K562 (cell line): ENCODE results near the gene SLX4IP. TPM values are rescaled to one million over a fixed set of nuclear protein-coding genes. Genes with fewer than 3 reads are reported as not detected.

Experiments used
- ATAC-seq: fragments of 200-7000 bp; cut with Tn5 transposase; 3 replicates; pipeline ENCODE4 v1.9.1; 2020; ENCODE audit warnings: moderate library complexity
- BruUV-seq: library from RNA; stranded (reverse); fragments of 400-500 nt; replicated peaks from 2 replicates; lab custom pipeline; 2021; lab: Mats Ljungman, UMichigan
- CTCF ChIA-PET: fragments of 300-600 bp; formaldehyde crosslinking; extraction: SDS; loops from one replicate; lab custom pipeline; 2021; ENCODE audit warnings: low intra/inter-chr PET ratio; lab: Yijun Ruan, JAX
- POLR2A ChIA-PET: fragments of 300-600, 350-650 bp; sonication (Branson Sonifier 250); formaldehyde crosslinking; extraction: SDS; loops from one replicate; lab custom pipeline; 2021; ENCODE audit warnings: antibody characterized with exemption, inconsistent platforms; lab: Yijun Ruan, JAX
- DNase-seq, 4 experiments: peaks; one replicate each; pipeline versions ENCODE4 v3.0.0 to v3.0.0-alpha.2; 2011 to 2018; ENCODE audit warnings: low spot score in 3 of 4, mixed read lengths in 3 of 4; ENCODE audit errors: extremely low read depth in 1 of 4
- FAIRE-seq: peaks from 2 replicates; lab custom pipeline; 2011; peaks lifted over from hg19 to GRCh38; lab: Jason Lieb, UNC
- H2AFZ ChIP-seq: 2 replicates; pipeline ENCODE4 v1.6.0; 2011; ENCODE audit warnings: low read depth, low read length, control low read depth, inconsistent platforms
- H3K27ac ChIP-seq: fragments of 200-600 bp; 3 replicates; pipeline ENCODE4 v1.8.0; 2011; ENCODE audit warnings: low read depth, mild to moderate bottlenecking, control low read depth, inconsistent platforms, low read length, moderate library complexity, mixed read lengths; ENCODE audit errors: extremely low read depth
- H3K27me3 ChIP-seq, 2 experiments: fragments of 300-600 bp in 1 of 2; 2 replicates in 1 of 2; 3 replicates in 1 of 2; pipeline versions ENCODE4 v1.6.0 to v1.8.0; 2011; ENCODE audit warnings: inconsistent platforms in 2 of 2, low read length in 2 of 2, mild to moderate bottlenecking in 1 of 2, mixed read lengths in 1 of 2, moderate library complexity in 1 of 2; ENCODE audit not compliant: control insufficient read depth in 2 of 2, insufficient read depth in 2 of 2
- H3K36me3 ChIP-seq: fragments of 300-600 bp; 3 replicates; pipeline ENCODE4 v1.8.0; 2011; ENCODE audit warnings: mild to moderate bottlenecking, low read length, inconsistent platforms; ENCODE audit not compliant: control insufficient read depth, insufficient read depth
- H3K4me1 ChIP-seq, 2 experiments: fragments of 200-600 bp in 1 of 2; replicated peaks in 1 of 2; 2 replicates in 1 of 2; 3 replicates in 1 of 2; pipeline versions ENCODE4 v1.5.1 to v1.8.0; 2011; ENCODE audit warnings: inconsistent platforms in 2 of 2, low read length in 2 of 2, mild to moderate bottlenecking in 1 of 2, mixed read lengths in 1 of 2, moderate library complexity in 1 of 2; ENCODE audit not compliant: control insufficient read depth in 2 of 2, insufficient read depth in 2 of 2
- H3K4me2 ChIP-seq: 2 replicates; pipeline ENCODE4 v1.6.1; 2011; ENCODE audit warnings: low read length, control low read depth, inconsistent platforms, mixed read lengths; ENCODE audit not compliant: insufficient read depth
- H3K4me3 ChIP-seq: fragments of 200-600 bp; sonication (generic), shearing (Covaris generic); 2 replicates; pipeline ENCODE4 v1.5.1; 2016; ENCODE audit warnings: control low read depth, inconsistent platforms
- H3K79me2 ChIP-seq: fragments of 200-600 bp; 3 replicates; pipeline ENCODE4 v1.8.0; 2011; ENCODE audit warnings: low read length, inconsistent platforms; ENCODE audit not compliant: control insufficient read depth, insufficient read depth
- H3K9ac ChIP-seq, 2 experiments: 2 replicates each; pipeline versions ENCODE4 v1.6.0 to v1.6.1; 2011; ENCODE audit warnings: low read depth in 2 of 2, low read length in 2 of 2, control low read depth in 1 of 2, inconsistent platforms in 1 of 2, mild to moderate bottlenecking in 1 of 2, mixed read lengths in 1 of 2; ENCODE audit not compliant: insufficient read depth in 1 of 2
- H3K9me1 ChIP-seq: one replicate; pipeline ENCODE4 v1.6.0; 2011; ENCODE audit warnings: inconsistent platforms, mild to moderate bottlenecking, low read length, moderate library complexity; ENCODE audit not compliant: control insufficient read depth, insufficient read depth
- H3K9me3 ChIP-seq: replicated peaks from 2 replicates; pipeline ENCODE4 v1.5.1; 2011; ENCODE audit warnings: low read depth, low read length, inconsistent platforms; ENCODE audit not compliant: control insufficient read depth, insufficient read depth
- H4K20me1 ChIP-seq: replicated peaks from 2 replicates; pipeline ENCODE4 v1.6.1; 2011; ENCODE audit warnings: low read length, inconsistent platforms, mixed read lengths; ENCODE audit not compliant: control insufficient read depth, insufficient read depth
- CHD1 ChIP-seq: fragments of 200-600 bp; sonication (generic); IDR thresholded peaks from one replicate; pipeline ENCODE4 v1.6.1; 2012; ENCODE audit warnings: mild to moderate bottlenecking, moderate library complexity, low read length, inconsistent platforms
- HDGF ChIP-seq: fragments of 450-650 bp; IDR thresholded peaks from 2 replicates; pipeline ENCODE4 v1.6.1; 2016
- HNRNPH1 ChIP-seq: fragments of 200-400 bp; formaldehyde crosslinking; optimal IDR thresholded peaks from 2 replicates; pipeline ENCODE3; 2017; ENCODE audit warnings: low read depth, mild to moderate bottlenecking, low read length, moderate library complexity
- KLF6 ChIP-seq: fragments of 250-450 bp; sonication (Bioruptor Pico); IDR thresholded peaks from 2 replicates; pipeline ENCODE4 v1.4.0; 2020; ENCODE audit warnings: mild to moderate bottlenecking, moderate library complexity, borderline replicate concordance
- RFX7 ChIP-seq: fragments of 250-450 bp; sonication (Bioruptor Pico); IDR thresholded peaks from 2 replicates; pipeline ENCODE4 v1.5.1; 2021; ENCODE audit warnings: mild to moderate bottlenecking
- RUNX1 ChIP-seq: sonication (generic); IDR thresholded peaks from 2 replicates; pipeline ENCODE4 v1.6.1; 2016; ENCODE audit warnings: antibody characterized with exemption, low read depth
- SAFB ChIP-seq: fragments of 200-400 bp; formaldehyde crosslinking; IDR thresholded peaks from 2 replicates; pipeline ENCODE4 v1.6.1; 2017; ENCODE audit warnings: low read depth, low read length, borderline replicate concordance
- SMAD2 ChIP-seq: fragments of 150-350 bp; IDR thresholded peaks from 2 replicates; pipeline ENCODE4 v1.6.1; 2014; ENCODE audit warnings: low read depth, mild to moderate bottlenecking, low read length
- TBP ChIP-seq: optimal IDR thresholded peaks from 2 replicates; pipeline ENCODE3; 2011; ENCODE audit warnings: low read depth, low read length, improper control_type of control experiment
- TEAD2 ChIP-seq: fragments of 450-650 bp; IDR thresholded peaks from 2 replicates; pipeline ENCODE4 v1.6.1; 2016; ENCODE audit warnings: missing genetic modification characterization, control low read depth, missing compliant biosample characterization
- THAP12 ChIP-seq: fragments of 250-450 bp; sonication (Bioruptor Pico); IDR thresholded peaks from 2 replicates; pipeline ENCODE4 v1.9.0; 2021; ENCODE audit warnings: mild to moderate bottlenecking, inconsistent platforms
- ZBTB8A ChIP-seq: fragments of 450-650 bp; IDR thresholded peaks from 2 replicates; pipeline ENCODE4 v1.6.1; 2018; ENCODE audit warnings: mild to moderate bottlenecking, moderate library complexity; ENCODE audit not compliant: partially characterized antibody
- ZNF354B ChIP-seq: fragments of 250-450 bp; sonication (Bioruptor Pico); IDR thresholded peaks from 2 replicates; pipeline ENCODE4 v1.4.0; 2020
- ZNF764 ChIP-seq: fragments of 250-450 bp; sonication (Bioruptor Pico); IDR thresholded peaks from 2 replicates; pipeline ENCODE4 v1.4.0; 2020; ENCODE audit warnings: low read depth, mild to moderate bottlenecking, moderate library complexity
- WGBS: fragments of 100-300 bp; shearing (Covaris generic); methylation state at CpG from one replicate; pipeline ENCODE4 v1.1.6; 2016; ENCODE audit warnings: low coverage, mixed read lengths; ENCODE audit not compliant: insufficient coverage; ENCODE audit errors: missing lambda C conversion rate; 5-methylcytosine and 5-hydroxymethylcytosine counted together
- in situ Hi-C: fragments of 300-500 bp; cut with MboI; formaldehyde crosslinking; loops from 4 replicates; pipeline ENCODE4 v1.15.0; 2018; ENCODE audit warnings: inconsistent platforms, mixed read lengths
- intact Hi-C: fragments of 100-400 bp; cut with micrococcal nuclease; formaldehyde crosslinking; loops from 2 replicates; pipeline ENCODE4 v1.14.2; 2022
- polyA plus RNA-seq, 8 experiments: library from polyadenylated mRNA; depleted of rRNA in 4 of 8; stranded (reverse) in 5 of 8; unstranded in 3 of 8; fragments of >200 nt; fragmentation: Nextera tagmentation in 2 of 8; fragmentation: Illumina TruSeq in 1 of 8; extraction: Ambion mirVana in 2 of 8; extraction: Trizol in 1 of 8; gene quantifications; 2 replicates each; pipeline versions ENCODE4 v1.2.1 to v1.2.3, GENCODE V29; 2011 to 2014; ENCODE audit warnings: inconsistent platforms in 1 of 8, missing spikeins in 1 of 8
- total RNA-seq, 7 experiments: library from RNA; depleted of rRNA in 6 of 7; stranded (reverse); fragments of >200 nt in 6 of 7; fragmentation: Illumina TruSeq in 2 of 7; extraction: Trizol in 2 of 7; gene quantifications; 2 replicates each; pipeline versions ENCODE4 v1.2.1 to v1.2.3, GENCODE V29; 2011 to 2021; ENCODE audit warnings: low replicate concordance in 1 of 7
- TF ChIP-seq, protein P1 (sequence below): sonication (generic); formaldehyde crosslinking; IDR thresholded peaks from 2 replicates; pipeline ENCODE4 v1.8.0; 2022; ENCODE audit warnings: mild to moderate bottlenecking, missing genetic modification reagents, borderline replicate concordance
- TF ChIP-seq, protein P2 (sequence below): fragments of 250-450 bp; sonication (Bioruptor Pico); IDR thresholded peaks from 2 replicates; pipeline ENCODE4 v1.4.0; 2020
- TF ChIP-seq, protein P3 (sequence below): sonication (generic); formaldehyde crosslinking; IDR thresholded peaks from 2 replicates; pipeline ENCODE4 v1.8.0; 2022; ENCODE audit warnings: missing genetic modification reagents, mild to moderate bottlenecking, moderate library complexity, borderline replicate concordance

The SLX4IP gene
- total and polyA plus RNA-seq, 9 of the 15 experiments (the other 6 are each of a cell fraction or from before 2014, with no cell fraction given) = 1.5 to 5.9 (median 3.5) TPM

DNA sequence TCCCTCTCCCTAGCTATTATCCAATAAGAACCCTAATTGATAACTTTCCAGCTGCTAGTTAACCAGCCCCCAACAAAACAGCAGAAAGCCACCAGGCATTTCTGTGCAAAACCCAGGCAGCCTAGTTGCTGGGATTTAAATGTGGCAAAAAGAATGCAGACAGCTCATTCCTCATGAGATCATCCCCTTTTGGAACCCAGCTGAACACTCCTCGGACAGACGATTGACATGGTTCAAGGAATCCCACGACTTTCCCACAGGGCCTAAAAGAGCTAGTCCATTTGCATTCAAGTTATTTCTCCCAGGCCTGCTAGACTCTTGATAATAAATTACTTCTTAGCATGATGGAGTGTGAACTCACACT lies 214.7 kb downstream of the SLX4IP start:
- Histone ChIP-seq H3K36me3 (no peaks in the 10 kb centered on the region), H4K20me1 (no peaks in the 10 kb centered on the region), H3K4me2 (no peak overlapping the region), H3K27me3 (peaks cover 3 to 29% of the 10 kb centered on the region in 2 experiments; a peak in 2 of 5 replicates), H2AFZ (no peak overlapping the region), H3K9me1 (no peaks in the 10 kb centered on the region), H3K27ac (no peak overlapping the region), H3K79me2 (no peaks in the 10 kb centered on the region), H3K4me3 (no peak overlapping the region), H3K9me3 (no peaks in the 10 kb centered on the region), H3K4me1 (no peaks in the 10 kb centered on the region), H3K9ac (no peak overlapping the region)
- no peak for TF ChIP-seq TBP
- TF ChIP-seq, protein P1, sequence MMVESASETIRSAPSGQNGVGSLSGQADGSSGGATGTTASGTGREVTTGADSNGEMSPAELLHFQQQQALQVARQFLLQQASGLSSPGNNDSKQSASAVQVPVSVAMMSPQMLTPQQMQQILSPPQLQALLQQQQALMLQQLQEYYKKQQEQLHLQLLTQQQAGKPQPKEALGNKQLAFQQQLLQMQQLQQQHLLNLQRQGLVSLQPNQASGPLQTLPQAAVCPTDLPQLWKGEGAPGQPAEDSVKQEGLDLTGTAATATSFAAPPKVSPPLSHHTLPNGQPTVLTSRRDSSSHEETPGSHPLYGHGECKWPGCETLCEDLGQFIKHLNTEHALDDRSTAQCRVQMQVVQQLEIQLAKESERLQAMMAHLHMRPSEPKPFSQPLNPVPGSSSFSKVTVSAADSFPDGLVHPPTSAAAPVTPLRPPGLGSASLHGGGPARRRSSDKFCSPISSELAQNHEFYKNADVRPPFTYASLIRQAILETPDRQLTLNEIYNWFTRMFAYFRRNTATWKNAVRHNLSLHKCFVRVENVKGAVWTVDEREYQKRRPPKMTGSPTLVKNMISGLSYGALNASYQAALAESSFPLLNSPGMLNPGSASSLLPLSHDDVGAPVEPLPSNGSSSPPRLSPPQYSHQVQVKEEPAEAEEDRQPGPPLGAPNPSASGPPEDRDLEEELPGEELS = no peak
- TF ChIP-seq, protein P2, sequence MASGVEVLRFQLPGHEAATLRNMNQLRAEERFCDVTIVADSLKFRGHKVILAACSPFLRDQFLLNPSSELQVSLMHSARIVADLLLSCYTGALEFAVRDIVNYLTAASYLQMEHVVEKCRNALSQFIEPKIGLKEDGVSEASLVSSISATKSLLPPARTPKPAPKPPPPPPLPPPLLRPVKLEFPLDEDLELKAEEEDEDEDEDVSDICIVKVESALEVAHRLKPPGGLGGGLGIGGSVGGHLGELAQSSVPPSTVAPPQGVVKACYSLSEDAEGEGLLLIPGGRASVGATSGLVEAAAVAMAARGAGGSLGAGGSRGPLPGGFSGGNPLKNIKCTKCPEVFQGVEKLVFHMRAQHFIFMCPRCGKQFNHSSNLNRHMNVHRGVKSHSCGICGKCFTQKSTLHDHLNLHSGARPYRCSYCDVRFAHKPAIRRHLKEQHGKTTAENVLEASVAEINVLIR (CRISPR knock-in tag) = no peak
- no peak for TF ChIP-seq ZBTB8A
- TF ChIP-seq ZNF764 (CRISPR knock-in tag) = no peak
- no peak for TF ChIP-seq RUNX1
- no peak for TF ChIP-seq TEAD2 (tag)
- TF ChIP-seq RFX7 (CRISPR knock-in tag) = no peak
- no peak for TF ChIP-seq CHD1
- TF ChIP-seq SMAD2 = no peak
- no peak for TF ChIP-seq THAP12 (CRISPR knock-in tag)
- no peak for TF ChIP-seq HDGF
- TF ChIP-seq, protein P3, sequence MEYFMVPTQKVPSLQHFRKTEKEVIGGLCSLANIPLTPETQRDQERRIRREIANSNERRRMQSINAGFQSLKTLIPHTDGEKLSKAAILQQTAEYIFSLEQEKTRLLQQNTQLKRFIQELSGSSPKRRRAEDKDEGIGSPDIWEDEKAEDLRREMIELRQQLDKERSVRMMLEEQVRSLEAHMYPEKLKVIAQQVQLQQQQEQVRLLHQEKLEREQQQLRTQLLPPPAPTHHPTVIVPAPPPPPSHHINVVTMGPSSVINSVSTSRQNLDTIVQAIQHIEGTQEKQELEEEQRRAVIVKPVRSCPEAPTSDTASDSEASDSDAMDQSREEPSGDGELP (CRISPR knock-in tag) = no peak
- TF ChIP-seq ZNF354B (CRISPR knock-in tag) = no peak
- TF ChIP-seq KLF6 = no peak
- TF ChIP-seq HNRNPH1 = no peak
- no peak for TF ChIP-seq SAFB
- CTCF ChIA-PET = no interaction called here
- FAIRE-seq = no peak
- no peak for DNase-seq
- no peak for ATAC-seq
- no TSS peak for BruUV-seq
- in situ Hi-C loops (no loop called here), intact Hi-C loops (loop anchor here (5.0 kb wide), 1 partner anchor 97 kb away; no protein-coding TSS in a partner anchor)
- POLR2A ChIA-PET = interaction anchor here (0.7 to 1.0 kb wide), 2 partner anchors 14 to 213 kb away, joined by 3 read pairs; no protein-coding TSS in a partner anchor
- WGBS = 0% methylated on average over 3 of the region's 3 CpGs
